K562 (cell line): ENCODE results near the gene CHML. TPM values are rescaled to one million over a fixed set of nuclear protein-coding genes. Genes with fewer than 3 reads are reported as not detected.
A peak's percentile ranks its signal among the peaks of the same experiment; 100 is the strongest.

ENCODE experiments used
- ARID2 ChIP-seq: fragments of 450-650 bp; IDR thresholded peaks from 2 replicates; pipeline ENCODE4 v1.6.1; 2017; ENCODE audit warnings: antibody characterized with exemption, mild to moderate bottlenecking
- CBX5 ChIP-seq: IDR thresholded peaks from 2 replicates; pipeline ENCODE4 v1.6.1; 2014; ENCODE audit warnings: low read depth, borderline replicate concordance
- EWSR1 ChIP-seq: fragments of 450-650 bp; IDR thresholded peaks from 2 replicates; pipeline ENCODE4 v1.6.1; 2018; ENCODE audit warnings: borderline replicate concordance, mild to moderate bottlenecking, low read depth, moderate library complexity; ENCODE audit not compliant: partially characterized antibody
- GABPB1 ChIP-seq: sonication (generic); formaldehyde crosslinking; IDR thresholded peaks from 2 replicates; pipeline ENCODE4 v1.8.0; 2022; ENCODE audit warnings: mild to moderate bottlenecking, missing genetic modification reagents
- HCFC1 ChIP-seq: IDR thresholded peaks from 2 replicates; pipeline ENCODE4 v1.6.1; 2012; ENCODE audit warnings: low read depth, low read length, improper control_type of control experiment
- KLF10 ChIP-seq: fragments of 250-450 bp; sonication (Bioruptor Pico); IDR thresholded peaks from 2 replicates; pipeline ENCODE4 v1.6.1; 2021; ENCODE audit warnings: matching md5 sums
- MLLT1 ChIP-seq, 2 experiments: fragments of 450-650 bp; IDR thresholded peaks; 2 replicates each; pipeline ENCODE4 v1.6.1; 2016
- MXD1 ChIP-seq: fragments of 250-450 bp; sonication (Bioruptor Pico); IDR thresholded peaks from 2 replicates; pipeline ENCODE4 v1.8.0; 2021; ENCODE audit warnings: borderline replicate concordance, mild to moderate bottlenecking, moderate library complexity; ENCODE audit not compliant: poor library complexity, severe bottlenecking
- NFYB ChIP-seq: IDR thresholded peaks from 2 replicates; pipeline ENCODE4 v1.6.1; 2011; ENCODE audit warnings: mild to moderate bottlenecking, moderate library complexity; ENCODE audit not compliant: insufficient read length; ENCODE audit errors: extremely low read depth
- POLR2B ChIP-seq: fragments of 450-650 bp; IDR thresholded peaks from 2 replicates; pipeline ENCODE4 v1.6.1; 2018; ENCODE audit warnings: low read depth; ENCODE audit not compliant: partially characterized antibody
- POLR3G ChIP-seq: IDR thresholded peaks from 2 replicates; pipeline ENCODE4 v1.6.1; 2011; ENCODE audit not compliant: insufficient read length, insufficient replicate concordance; ENCODE audit errors: extremely low read depth
- RCOR1 ChIP-seq, 2 experiments: IDR thresholded peaks; 2 replicates each; pipeline ENCODE4 v1.6.1; 2012; ENCODE audit warnings: low read depth in 2 of 2, low read length in 2 of 2, borderline replicate concordance in 1 of 2, improper control_type of control experiment in 1 of 2
- STAT5A ChIP-seq: IDR thresholded peaks from 2 replicates; pipeline ENCODE4 v1.6.1; 2012; ENCODE audit warnings: low read length, inconsistent platforms, borderline replicate concordance
- TAF7 ChIP-seq: fragments of 450-650 bp; IDR thresholded peaks from 2 replicates; pipeline ENCODE4 v1.6.1; 2016; ENCODE audit warnings: missing genetic modification characterization, missing compliant biosample characterization
- TAF9B ChIP-seq: fragments of 450-650 bp; IDR thresholded peaks from 2 replicates; pipeline ENCODE4 v1.6.1; 2018; ENCODE audit warnings: mild to moderate bottlenecking; ENCODE audit not compliant: partially characterized antibody
- TEAD1 ChIP-seq, 2 experiments: fragments of 450-650 bp in 1 of 2; sonication (generic) in 1 of 2; formaldehyde crosslinking; IDR thresholded peaks; 2 replicates each; pipeline versions ENCODE4 v1.4.0 to v1.8.0; 2020 to 2022; ENCODE audit warnings: mild to moderate bottlenecking in 2 of 2, missing genetic modification reagents in 1 of 2
- TOE1 ChIP-seq, 2 experiments: fragments of 450-650 bp in 1 of 2; sonication (generic) in 1 of 2; formaldehyde crosslinking in 1 of 2; IDR thresholded peaks; 2 replicates each; pipeline versions ENCODE4 v1.7.1 to v1.8.0; 2016 to 2022; ENCODE audit warnings: borderline replicate concordance in 2 of 2, mild to moderate bottlenecking in 2 of 2, antibody characterized with exemption in 1 of 2, inconsistent platforms in 1 of 2, low read depth in 1 of 2, missing genetic modification reagents in 1 of 2, moderate library complexity in 1 of 2
- ZBTB7A ChIP-seq: IDR thresholded peaks from 2 replicates; pipeline ENCODE4 v1.6.1; 2011; ENCODE audit warnings: low read depth, mild to moderate bottlenecking, low read length, moderate library complexity, borderline replicate concordance; ENCODE audit not compliant: control insufficient read depth
- ZFP1 ChIP-seq: fragments of 450-650 bp; formaldehyde crosslinking; IDR thresholded peaks from 2 replicates; pipeline ENCODE4 v1.4.0; 2020; ENCODE audit warnings: mild to moderate bottlenecking, mixed read lengths
- ZNF263 ChIP-seq: sonication (generic); formaldehyde crosslinking; IDR thresholded peaks from 2 replicates; pipeline ENCODE4 v1.8.0; 2022; ENCODE audit warnings: mild to moderate bottlenecking, missing genetic modification reagents, borderline replicate concordance
- ZNF444 ChIP-seq: fragments of 250-450 bp; sonication (Bioruptor Pico); IDR thresholded peaks from 2 replicates; pipeline ENCODE4 v1.4.0; 2020; ENCODE audit warnings: mild to moderate bottlenecking, moderate library complexity
- ZNF584 ChIP-seq: fragments of 200-800 bp; sonication (Bioruptor generic); IDR thresholded peaks from 2 replicates; pipeline ENCODE4 v1.6.1; 2016; ENCODE audit warnings: low read depth, mild to moderate bottlenecking, missing genetic modification characterization, missing compliant biosample characterization
- polyA plus RNA-seq, 8 experiments: library from polyadenylated mRNA; depleted of rRNA in 4 of 8; stranded (reverse) in 5 of 8; unstranded in 3 of 8; fragments of >200 nt; fragmentation: Nextera tagmentation in 2 of 8; fragmentation: Illumina TruSeq in 1 of 8; extraction: Ambion mirVana in 2 of 8; extraction: Trizol in 1 of 8; gene quantifications; 2 replicates each; pipeline versions ENCODE4 v1.2.1 to v1.2.3, GENCODE V29; 2011 to 2014; ENCODE audit warnings: inconsistent platforms in 1 of 8, missing spikeins in 1 of 8
- total RNA-seq, 7 experiments: library from RNA; depleted of rRNA in 6 of 7; stranded (reverse); fragments of >200 nt in 6 of 7; fragmentation: Illumina TruSeq in 2 of 7; extraction: Trizol in 2 of 7; gene quantifications; 2 replicates each; pipeline versions ENCODE4 v1.2.1 to v1.2.3, GENCODE V29; 2011 to 2021; ENCODE audit warnings: low replicate concordance in 1 of 7

Gene CHML
- total and polyA plus RNA-seq, 9 of the 15 experiments (the other 6 are each of a cell fraction or from before 2014, with no cell fraction given) = 13.0 to 88.3 (median 62.8) TPM

DNA sequence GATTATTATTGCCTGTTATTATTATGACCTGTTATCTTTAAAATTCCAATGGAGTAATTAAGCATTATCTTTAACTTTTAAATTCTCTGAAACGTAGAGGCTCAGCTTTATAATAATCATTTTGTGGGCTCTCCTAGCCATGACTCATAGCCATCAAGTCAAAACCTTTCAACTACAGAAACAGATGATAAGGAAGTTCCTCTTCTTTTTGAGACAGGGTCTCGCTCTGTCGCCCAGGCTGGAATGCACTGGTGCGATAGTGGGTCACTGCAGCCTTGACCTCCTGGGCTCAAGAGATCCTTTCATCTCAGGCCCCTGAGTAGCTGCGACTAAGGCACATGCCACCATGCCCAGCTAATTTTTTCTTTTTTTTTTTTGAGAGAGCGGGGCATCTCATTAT is 43.5 kb downstream of the CHML start (continued):
- TF ChIP-seq MLLT1 (IDR thresholded peaks at IDR 0.05) (no peak), TAF7 (no peak), ZFP1 (CRISPR knock-in tag) (no peak), ZNF263 (no peak), NFYB (no peak), ZBTB7A (peak; percentile 42; the same call in 1 of the 2 replicates), POLR3G (no peak), TAF9B (no peak), EWSR1 (no peak), RCOR1 (IDR thresholded peaks at IDR 0.05; ENCODE audit: borderline replicate concordance in 1 of 2, low read depth in 2 of 2, low read length in 2 of 2) (peak in 1 of 2 experiments; percentile 35; a peak in 1 of 4 replicates), ZNF584 (CRISPR knock-in tag) (no peak), ZNF444 (CRISPR knock-in tag) (no peak), TOE1 (IDR thresholded peaks at IDR 0.05; ENCODE audit: borderline replicate concordance) (no peak), TOE1 (CRISPR knock-in tag; IDR thresholded peaks at IDR 0.05; ENCODE audit: borderline replicate concordance, low read depth) (no peak), STAT5A (peak; percentile 18; the same call in 1 of the 2 replicates), GABPB1 (CRISPR knock-in tag) (no peak), CBX5 (no peak), POLR2B (no peak), ARID2 (no peak), HCFC1 (no peak), MXD1 (CRISPR knock-in tag) (no peak), TEAD1 (CRISPR knock-in tag; IDR thresholded peaks at IDR 0.05) (0 out of 4 replicates have a peak, but pooled peaks of 1 of the 2 experiments have one; percentile 24), KLF10 (CRISPR knock-in tag) (no peak)
